ENCODE results near the gene TMEM123. TPM values are rescaled to one million over a fixed set of nuclear protein-coding genes. Genes with fewer than 3 reads are reported as not detected.

TMEM123 gene
- total and polyA plus RNA-seq, 10 of the 15 experiments (the other 5 are each of a cell fraction or from before 2014, with no cell fraction given): 35.1 to 667 (median 123) TPM

GRCh38 chr11:102456381-102456780, 3.8 kb upstream of the TMEM123 start:
- ChIA-PET RAD21 (ENCODE audit: unreplicated experiment) (interaction anchor here (0.9 to 2.9 kb wide), 4 partner anchors 20 to 112 kb away, joined by 3 to 10 read pairs (median 4); no protein-coding TSS in a partner anchor), CTCF (interaction anchor here (1.2 to 3.2 kb wide), 4 partner anchors 24 to 156 kb away, joined by 4 to 13 read pairs (median 4); no protein-coding TSS in a partner anchor), POLR2A (interaction anchor here (1.5 kb wide), 2 partner anchors 11 to 18 kb away, joined by 3 to 4 read pairs; no protein-coding TSS in a partner anchor), SMC1A (ENCODE audit: uncharacterized antibody, unreplicated experiment) (interaction anchor here (0.6 to 3.8 kb wide), 9 partner anchors 18 to 210 kb away, joined by 3 to 18 read pairs (median 4); no protein-coding TSS in a partner anchor)
- no peaks in the 10 kb centered on the region for H3K36me3 ChIP-seq (ENCODE audit: control insufficient read depth in 2 of 2, insufficient read depth in 2 of 2, low read length in 1 of 2)
- intact Hi-C loops (cut with micrococcal nuclease; ENCODE audit: unreplicated experiment): no loop called here
- no peaks in the 10 kb centered on the region for H4K20me1 ChIP-seq (ENCODE audit: control insufficient read depth, insufficient read depth)
- BruUV-seq (replicated peaks): no TSS peak
- no peak overlapping the region for H2AFZ ChIP-seq (ENCODE audit: control insufficient read depth, low read depth, low read length)
- DNase-seq (ENCODE audit: low read depth, low spot score) (no peak), FAIRE-seq (no peak), ATAC-seq (no peak)
- peaks cover 28% of the 10 kb centered on the region for H3K4me1 ChIP-seq (ENCODE audit: control insufficient read depth, insufficient read depth, low read length)
- H3K4me2 ChIP-seq (ENCODE audit: control insufficient read depth, insufficient read depth): no peak overlapping the region
- no peaks in the 10 kb centered on the region for H3K9me3 ChIP-seq (replicated peaks; ENCODE audit: control insufficient read depth, insufficient read depth, low read length)
- no peak overlapping the region for H3K9ac ChIP-seq (ENCODE audit: control insufficient read depth, insufficient read depth, low read length)
- no peak for TF ChIP-seq WRNIP1 (IDR thresholded peaks at IDR 0.05; ENCODE audit: borderline replicate concordance, low read depth, low read length)
- no peak for TF ChIP-seq EED (IDR thresholded peaks at IDR 0.05; ENCODE audit: low read depth)
- no peak for TF ChIP-seq CHD2 (IDR thresholded peaks at IDR 0.05; ENCODE audit: borderline replicate concordance, low read depth, low read length)
- no peak for TF ChIP-seq MXI1 (IDR thresholded peaks at IDR 0.05; ENCODE audit: low read depth, low read length)
- TF ChIP-seq KAT2A (conservative IDR thresholded peaks at IDR 0.05; ENCODE audit: control insufficient read depth, low read depth, low read length): no peak
- TF ChIP-seq CBFB (IDR thresholded peaks at IDR 0.05; ENCODE audit: low read depth): no peak
- no peak for TF ChIP-seq SREBF1 (IDR thresholded peaks at IDR 0.05; ENCODE audit: low read length)
- TF ChIP-seq CHD4 (IDR thresholded peaks at IDR 0.05): no peak
- no peak for TF ChIP-seq YBX1 (IDR thresholded peaks at IDR 0.05)
- in situ Hi-C loops (cut with MboI): no loop called here
- H3K27ac ChIP-seq (ENCODE audit: control insufficient read depth, insufficient read depth): no peak overlapping the region
- 94% methylated on average over 2 of the region's 2 CpGs for WGBS (ENCODE audit: insufficient coverage, insufficient replicate concordance, low lambda C conversion rate, missing lambda C conversion rate)
- peaks cover 11% of the 10 kb centered on the region for H3K79me2 ChIP-seq (ENCODE audit: control insufficient read depth, insufficient read depth, low read length)
- H3K4me3 ChIP-seq: no peak overlapping the region
- no peaks in the 10 kb centered on the region for H3K27me3 ChIP-seq (replicated peaks in 1 of 2; ENCODE audit: control insufficient read depth in 2 of 2, insufficient read depth in 2 of 2, low read length in 1 of 2)

Data from GM12878 (cell line).